ENCODE measurements around the gene ACP1. TPM values are rescaled to one million over a fixed set of nuclear protein-coding genes. Genes with fewer than 3 reads are reported as not detected.

Gene ACP1
- total and polyA plus RNA-seq, 11 donors = 51.4 to 99.7 (median 64.7) TPM

- WGBS, 4 donors = 1% methylated on average over 45 to 128 of the region's 128 CpGs
- TF ChIP-seq, protein P1, sequence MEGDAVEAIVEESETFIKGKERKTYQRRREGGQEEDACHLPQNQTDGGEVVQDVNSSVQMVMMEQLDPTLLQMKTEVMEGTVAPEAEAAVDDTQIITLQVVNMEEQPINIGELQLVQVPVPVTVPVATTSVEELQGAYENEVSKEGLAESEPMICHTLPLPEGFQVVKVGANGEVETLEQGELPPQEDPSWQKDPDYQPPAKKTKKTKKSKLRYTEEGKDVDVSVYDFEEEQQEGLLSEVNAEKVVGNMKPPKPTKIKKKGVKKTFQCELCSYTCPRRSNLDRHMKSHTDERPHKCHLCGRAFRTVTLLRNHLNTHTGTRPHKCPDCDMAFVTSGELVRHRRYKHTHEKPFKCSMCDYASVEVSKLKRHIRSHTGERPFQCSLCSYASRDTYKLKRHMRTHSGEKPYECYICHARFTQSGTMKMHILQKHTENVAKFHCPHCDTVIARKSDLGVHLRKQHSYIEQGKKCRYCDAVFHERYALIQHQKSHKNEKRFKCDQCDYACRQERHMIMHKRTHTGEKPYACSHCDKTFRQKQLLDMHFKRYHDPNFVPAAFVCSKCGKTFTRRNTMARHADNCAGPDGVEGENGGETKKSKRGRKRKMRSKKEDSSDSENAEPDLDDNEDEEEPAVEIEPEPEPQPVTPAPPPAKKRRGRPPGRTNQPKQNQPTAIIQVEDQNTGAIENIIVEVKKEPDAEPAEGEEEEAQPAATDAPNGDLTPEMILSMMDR (IDR thresholded peaks at IDR 0.05) = no peak
- no peak for TF ChIP-seq POLR2A (IDR thresholded peaks at IDR 0.05)
- H3K9me3 ChIP-seq = no peaks in the 10 kb centered on the region
- intact Hi-C loops (cut with DNase I) = loop anchor here in 5 of 10 donors (5.0 kb wide), 2 partner anchors 41 to 116 kb away; no protein-coding TSS in a partner anchor
- ATAC-seq = no peak
- H3K36me3 ChIP-seq = peaks cover 0 to 2% (median 0%) of the 10 kb centered on the region in 9 donors
- H3K4me1 ChIP-seq = peaks cover 8 to 41% (median 19%) of the 10 kb centered on the region in 12 donors
- peaks cover 0 to 57% (median 17%) of the 10 kb centered on the region in 9 donors for H3K27me3 ChIP-seq
- no peak for DNase-seq
- H3K27ac ChIP-seq = no peak within 1 kb of the TSS
- peak within 1 kb of the TSS; percentile 24 to 57 (median 50) for H3K4me3 ChIP-seq
Observed at GRCh38 chr2:287911-288757, 23.4 kb downstream of the ACP1 start, which contains the start of gene ALKAL2. Gene ALKAL2 (minus strand): TSS chr2:288091. CDS start chr2:287835, 256 bp downstream.

DNA sequence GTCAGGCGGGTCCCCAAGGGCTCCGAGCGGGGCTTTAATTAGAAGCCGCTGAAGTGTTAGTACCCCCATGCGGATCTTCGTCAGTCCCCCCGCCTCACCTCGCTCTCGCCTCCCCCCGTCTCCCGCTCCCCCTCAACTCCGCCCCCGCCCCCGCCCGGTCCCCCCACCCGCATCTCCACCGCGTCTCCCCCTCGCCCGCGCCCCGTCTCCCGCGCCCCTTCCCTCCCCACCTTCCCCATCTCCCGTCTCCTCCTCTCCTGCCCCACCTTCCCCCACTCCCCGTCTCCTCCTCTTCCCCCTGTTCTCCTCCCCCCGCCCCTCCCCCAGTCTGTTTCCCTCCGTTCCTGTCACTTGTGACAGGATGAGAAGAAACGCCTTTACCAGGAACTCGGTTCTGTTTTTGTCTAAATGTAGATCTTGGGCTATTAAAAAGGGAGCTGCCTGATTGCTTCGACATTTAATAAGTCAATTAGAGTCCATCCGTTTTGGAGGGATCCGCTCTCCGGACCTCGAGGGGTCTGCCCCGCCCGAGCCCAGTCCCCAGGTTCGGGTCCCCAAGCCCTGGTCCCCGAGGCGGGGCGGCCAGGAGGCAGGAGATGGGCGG, 24.1 kb downstream of the ACP1 start:
- 2 to 7% (median 4%) methylated on average over 29 to 42 of the region's 42 CpGs for WGBS, 4 donors
- no peaks in the 10 kb centered on the region for H3K9me3 ChIP-seq
- DNase-seq (no peak), ATAC-seq (no peak)
- peak overlapping the region in 10 of 12 donors; percentile 29 to 65 (median 53) for H3K4me3 ChIP-seq
- H3K27me3 ChIP-seq = peaks cover 0 to 57% (median 17%) of the 10 kb centered on the region in 9 donors
- intact Hi-C loops (cut with DNase I) = loop anchor here in 5 of 10 donors (5.0 kb wide), 2 partner anchors 42 to 117 kb away; no protein-coding TSS in a partner anchor
- no peaks in the 10 kb centered on the region for H3K36me3 ChIP-seq
- H3K4me1 ChIP-seq = peaks cover 8 to 41% (median 19%) of the 10 kb centered on the region in 12 donors
- no peak overlapping the region for H3K27ac ChIP-seq
- no peak for TF ChIP-seq POLR2A (IDR thresholded peaks at IDR 0.05)
- TF ChIP-seq, protein P1 (IDR thresholded peaks at IDR 0.05) = no peak

DNA sequence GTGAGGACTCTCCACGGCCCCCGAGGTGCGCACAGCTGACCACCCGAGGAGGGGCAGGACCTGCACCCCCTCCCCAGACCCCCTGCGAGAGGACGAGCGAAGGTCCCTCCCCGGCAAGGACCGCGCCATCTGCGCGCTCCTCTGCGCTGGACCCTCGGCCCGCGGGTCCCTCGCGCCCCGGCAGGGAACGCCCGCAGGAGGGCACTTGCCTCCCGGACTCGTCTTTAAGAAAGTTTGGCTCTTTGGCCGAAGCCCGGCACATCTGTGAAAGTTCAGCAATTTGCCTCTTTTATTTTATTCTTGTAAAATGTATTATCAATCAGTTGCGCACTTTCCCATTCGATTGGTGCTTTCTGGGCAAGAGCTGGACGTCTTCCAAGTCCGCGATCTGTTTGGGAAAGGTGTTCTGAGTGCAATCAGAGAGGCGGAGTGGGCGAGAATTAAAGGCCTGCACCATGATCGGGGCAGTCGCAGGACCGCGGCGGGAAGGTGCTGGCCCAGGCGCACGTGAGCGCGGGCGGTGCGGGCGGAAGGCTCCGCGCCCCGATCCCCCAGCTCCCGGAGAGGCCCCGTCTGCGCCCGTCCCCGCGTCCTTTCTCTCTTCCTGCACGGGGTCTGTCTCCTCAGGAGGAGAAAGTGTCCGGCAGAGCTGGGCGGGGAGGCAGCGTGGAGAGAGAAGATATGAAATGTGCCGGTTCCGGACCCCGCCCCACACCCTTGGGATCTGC, 24.8 kb downstream of the ACP1 start:
- DNase-seq (peak in 1 of 5 donors; percentile 9), ATAC-seq (peak; percentile 33 to 52 (median 42))
- Histone ChIP-seq H3K4me3 (peak overlapping the region; percentile 8 to 65 (median 50)), H3K4me1 (peaks cover 8 to 41% (median 19%) of the 10 kb centered on the region in 12 donors), H3K27me3 (peaks cover 0 to 57% (median 17%) of the 10 kb centered on the region in 9 donors), H3K9me3 (no peaks in the 10 kb centered on the region), H3K36me3 (no peaks in the 10 kb centered on the region), H3K27ac (no peak overlapping the region)
- TF ChIP-seq, protein P1 (IDR thresholded peaks at IDR 0.05) = no peak
- no peak for TF ChIP-seq POLR2A (IDR thresholded peaks at IDR 0.05)
- 0 to 1% (median 0%) methylated on average over 35 to 60 of the region's 60 CpGs for WGBS, 4 donors
- intact Hi-C loops (cut with DNase I) = loop anchor here in 9 of 10 donors (1.0 to 10.0 kb wide), 6 partner anchors 42 to 117 kb away; no protein-coding TSS in a partner anchor

Measured in heart left ventricle (tissue), 16 donors.